Immature natural killer cell (primary cell): ENCODE measurements around the gene OTUD3. TPM values are rescaled to one million over a fixed set of nuclear protein-coding genes. Genes with fewer than 3 reads are reported as not detected.
"Not testable (repeated sequence)": the region's sequence is repeated elsewhere in the genome, so short reads cannot be mapped to it uniquely, and the experiment has no call there.

Experiments
- DNase-seq, 3 donors: peaks; one replicate each; pipeline ENCODE4 v3.0.0; 2022; ENCODE audit warnings: mixed read lengths in 1 of 3
- H3K27ac Mint-ChIP-seq, 6 donors: one replicate each; pipeline ENCODE4 v1.8.0; 2020; ENCODE audit warnings: mixed read lengths in 6 of 6, mild to moderate bottlenecking in 5 of 6, inconsistent platforms in 4 of 6, moderate library complexity in 3 of 6
- H3K27me3 Mint-ChIP-seq, 3 donors: one replicate each; pipeline ENCODE4 v1.8.0; 2020 to 2021; ENCODE audit warnings: low read depth in 3 of 3, mild to moderate bottlenecking in 3 of 3, mixed read lengths in 3 of 3, moderate library complexity in 3 of 3, inconsistent platforms in 1 of 3
- H3K36me3 Mint-ChIP-seq, 3 donors: one replicate each; pipeline ENCODE4 v1.8.0; 2020; ENCODE audit warnings: mixed read lengths in 3 of 3, inconsistent platforms in 2 of 3, mild to moderate bottlenecking in 2 of 3
- H3K4me1 Mint-ChIP-seq, 2 donors: one replicate each; pipeline ENCODE4 v1.8.0; 2020; ENCODE audit warnings: inconsistent platforms in 2 of 2, mild to moderate bottlenecking in 2 of 2, mixed read lengths in 2 of 2, moderate library complexity in 1 of 2
- H3K4me3 Mint-ChIP-seq, 5 donors: one replicate each; pipeline ENCODE4 v1.8.0; 2020; ENCODE audit warnings: mild to moderate bottlenecking in 5 of 5, mixed read lengths in 5 of 5, inconsistent platforms in 3 of 5, moderate library complexity in 3 of 5
- H3K9me3 Mint-ChIP-seq, 6 donors: one replicate each; pipeline ENCODE4 v1.8.0; 2020; ENCODE audit warnings: mild to moderate bottlenecking in 6 of 6, mixed read lengths in 6 of 6, inconsistent platforms in 4 of 6, moderate library complexity in 3 of 6
- polyA plus RNA-seq, 3 donors: library from polyadenylated mRNA; unstranded; fragments of 300-500 nt; fragmentation: Illumina TruSeq; gene quantifications; one replicate each; pipeline ENCODE4 v1.2.3, GENCODE V29; 2021

Gene OTUD3, protein sequence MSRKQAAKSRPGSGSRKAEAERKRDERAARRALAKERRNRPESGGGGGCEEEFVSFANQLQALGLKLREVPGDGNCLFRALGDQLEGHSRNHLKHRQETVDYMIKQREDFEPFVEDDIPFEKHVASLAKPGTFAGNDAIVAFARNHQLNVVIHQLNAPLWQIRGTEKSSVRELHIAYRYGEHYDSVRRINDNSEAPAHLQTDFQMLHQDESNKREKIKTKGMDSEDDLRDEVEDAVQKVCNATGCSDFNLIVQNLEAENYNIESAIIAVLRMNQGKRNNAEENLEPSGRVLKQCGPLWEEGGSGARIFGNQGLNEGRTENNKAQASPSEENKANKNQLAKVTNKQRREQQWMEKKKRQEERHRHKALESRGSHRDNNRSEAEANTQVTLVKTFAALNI
- 1 to 10 TPM in 1 of 3 donors, under 1 TPM in 2; 0.09 to 1.7 (median 0.38) TPM for polyA plus RNA-seq

GRCh38 chr1:19882111-19883071 is at the start of gene OTUD3:
OTUD3 (plus strand) TSS chr1:19882395; CDS start chr1:19882514, 119 bp downstream.
- H3K27me3 Mint-ChIP-seq, result peaks cover 7 to 9% (median 8%) of the 10 kb centered on the region in 3 donors
- H3K27ac Mint-ChIP-seq, result peak within 1 kb of the TSS; percentile 58 to 85 (median 72)
- H3K9me3 Mint-ChIP-seq, result no peaks in the 10 kb centered on the region
- H3K4me1 Mint-ChIP-seq, result peaks cover 26 to 43% of the 10 kb centered on the region in 2 donors
- H3K4me3 Mint-ChIP-seq, result peak within 1 kb of the TSS; percentile 36 to 87 (median 82)
- peak; percentile 97 for DNase-seq
- no peaks in the 10 kb centered on the region for H3K36me3 Mint-ChIP-seq

- no peak overlapping the region for H3K27ac Mint-ChIP-seq
- no peaks in the 10 kb centered on the region for H3K9me3 Mint-ChIP-seq
- H3K4me3 Mint-ChIP-seq, result no peak overlapping the region
- no peaks in the 10 kb centered on the region for H3K36me3 Mint-ChIP-seq
- peaks cover 4 to 25% (median 16%) of the 10 kb centered on the region in 3 donors for H3K27me3 Mint-ChIP-seq
- DNase-seq, result no peak
- H3K4me1 Mint-ChIP-seq, result no peaks in the 10 kb centered on the region
Observed at GRCh38 chr1:19835578-19835977, 46.6 kb upstream of the OTUD3 start.

GRCh38 chr1:19837866-19838265 is 44.3 kb upstream of the OTUD3 start:
- Mint-ChIP-seq H3K4me1 (no peaks in the 10 kb centered on the region), H3K9me3 (no peaks in the 10 kb centered on the region), H3K27ac (no peak overlapping the region), H3K36me3 (no peaks in the 10 kb centered on the region), H3K27me3 (peaks cover 2 to 14% (median 12%) of the 10 kb centered on the region in 3 donors), H3K4me3 (no peak overlapping the region)
- no peak for DNase-seq

DNA sequence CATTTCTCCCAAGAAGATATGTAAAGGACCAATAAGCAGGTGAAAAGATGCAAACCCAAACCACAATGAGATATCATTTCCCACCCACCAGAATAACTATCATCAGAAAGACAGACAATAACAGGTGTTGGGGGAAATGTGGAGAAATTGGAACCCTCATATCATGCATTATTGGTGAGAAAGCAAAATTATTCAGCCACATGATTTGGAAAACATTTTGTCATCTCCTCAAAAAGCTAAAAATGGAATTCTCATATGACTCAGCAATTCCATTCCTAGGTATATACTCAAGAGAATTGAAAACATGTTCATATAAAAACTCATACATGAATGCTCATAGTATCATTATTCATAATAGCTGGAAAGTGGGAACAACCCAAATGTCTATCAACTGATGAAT is 42.0 kb upstream of the OTUD3 start:
- DNase-seq, result no peak
- H3K4me1 Mint-ChIP-seq, result no peaks in the 10 kb centered on the region
- H3K4me3 Mint-ChIP-seq, result no peak overlapping the region
- H3K9me3 Mint-ChIP-seq, result no peaks in the 10 kb centered on the region
- H3K36me3 Mint-ChIP-seq, result no peaks in the 10 kb centered on the region
- no peak overlapping the region for H3K27ac Mint-ChIP-seq
- peaks cover 8 to 16% (median 14%) of the 10 kb centered on the region in 3 donors for H3K27me3 Mint-ChIP-seq

DNA sequence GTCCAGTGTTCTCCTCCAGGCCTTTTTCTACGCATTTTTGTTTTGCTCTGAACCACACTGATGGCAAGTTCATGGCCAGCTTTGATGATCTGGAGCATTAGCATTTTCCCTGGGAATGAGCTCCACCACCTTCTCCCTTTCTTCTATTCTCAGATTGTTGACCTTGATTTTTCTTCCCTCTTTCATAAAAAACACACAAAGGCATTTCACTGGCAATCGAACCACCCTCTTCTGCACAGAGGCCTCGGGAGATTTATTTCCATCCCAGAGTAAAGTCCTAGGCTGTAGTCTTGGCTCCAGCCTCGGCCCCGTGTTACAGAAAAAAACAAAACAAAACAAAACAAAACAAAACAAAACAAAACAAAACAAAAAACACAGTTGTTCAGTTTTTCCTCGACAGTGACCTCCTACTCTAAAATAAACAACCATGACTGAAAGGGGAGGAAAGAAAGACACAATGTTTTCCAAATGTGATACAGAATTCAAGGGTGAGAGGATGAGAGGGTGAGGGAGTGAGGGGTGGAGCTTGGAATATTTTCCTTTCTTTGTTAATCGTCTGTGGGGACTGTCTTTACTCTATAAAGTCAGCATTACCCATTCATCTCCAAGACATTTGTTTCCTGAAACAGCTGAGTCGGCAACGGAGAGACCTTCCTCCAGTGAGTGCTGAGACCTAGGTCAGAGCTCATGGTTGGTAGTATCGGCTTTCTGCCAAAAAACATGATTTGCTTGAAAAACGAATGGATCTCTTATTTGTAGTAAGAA is 37.3 kb upstream of the OTUD3 start:
- Mint-ChIP-seq H3K36me3 (no peaks in the 10 kb centered on the region), H3K27me3 (peaks cover 7 to 19% (median 9%) of the 10 kb centered on the region in 3 donors), H3K4me1 (no peaks in the 10 kb centered on the region), H3K27ac (no peak overlapping the region), H3K4me3 (no peak overlapping the region), H3K9me3 (no peaks in the 10 kb centered on the region)
- DNase-seq, result no peak

DNA sequence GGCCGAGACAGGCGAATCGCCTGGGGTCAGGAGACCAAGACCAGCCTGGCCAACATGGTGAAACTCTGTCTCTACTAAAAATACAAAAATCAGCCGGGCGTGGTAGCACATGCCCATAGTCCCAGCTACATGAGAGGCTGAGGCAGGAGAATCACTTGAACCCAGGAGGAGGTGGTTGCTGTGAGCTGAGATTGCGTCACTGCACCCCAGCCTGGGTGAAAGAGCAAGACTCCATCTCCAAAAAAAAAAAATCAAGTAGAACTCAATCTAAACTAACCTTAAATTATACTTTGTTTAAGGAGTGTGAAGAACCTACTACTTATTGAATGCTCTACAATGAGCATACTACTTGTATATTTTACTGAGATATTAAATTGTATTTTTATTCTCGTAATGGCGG is 36.6 kb upstream of the OTUD3 start:
- H3K36me3 Mint-ChIP-seq, result no peaks in the 10 kb centered on the region
- H3K27me3 Mint-ChIP-seq, result peaks cover 7 to 17% (median 9%) of the 10 kb centered on the region in 3 donors
- H3K4me3 Mint-ChIP-seq, result no peak overlapping the region
- DNase-seq, result no peak
- no peak overlapping the region for H3K27ac Mint-ChIP-seq
- H3K4me1 Mint-ChIP-seq, result no peaks in the 10 kb centered on the region
- H3K9me3 Mint-ChIP-seq, result no peaks in the 10 kb centered on the region

DNA sequence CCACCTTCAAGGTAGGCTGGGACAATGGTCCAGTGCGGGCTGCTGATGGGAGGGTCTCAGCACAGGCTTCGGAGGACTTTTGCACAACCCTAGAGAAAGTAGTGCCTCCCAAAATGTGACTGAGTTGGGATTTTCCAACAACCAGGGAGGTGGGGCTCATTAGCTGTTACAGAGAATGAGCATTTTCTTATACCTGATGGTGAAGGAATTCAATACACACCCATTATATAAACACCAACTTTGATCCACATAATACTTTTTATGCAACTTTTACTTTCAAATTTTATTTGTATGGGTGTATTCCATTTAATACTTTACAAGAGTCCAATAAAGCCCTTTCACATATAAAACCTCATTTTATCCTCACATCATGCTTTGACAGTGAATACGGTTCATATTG is 35.9 kb upstream of the OTUD3 start:
- H3K27me3 Mint-ChIP-seq, result peaks cover 7 to 15% (median 9%) of the 10 kb centered on the region in 3 donors
- DNase-seq, result no peak
- H3K9me3 Mint-ChIP-seq, result no peaks in the 10 kb centered on the region
- no peak overlapping the region for H3K27ac Mint-ChIP-seq
- H3K36me3 Mint-ChIP-seq, result no peaks in the 10 kb centered on the region
- H3K4me3 Mint-ChIP-seq, result no peak overlapping the region
- no peaks in the 10 kb centered on the region for H3K4me1 Mint-ChIP-seq

DNA sequence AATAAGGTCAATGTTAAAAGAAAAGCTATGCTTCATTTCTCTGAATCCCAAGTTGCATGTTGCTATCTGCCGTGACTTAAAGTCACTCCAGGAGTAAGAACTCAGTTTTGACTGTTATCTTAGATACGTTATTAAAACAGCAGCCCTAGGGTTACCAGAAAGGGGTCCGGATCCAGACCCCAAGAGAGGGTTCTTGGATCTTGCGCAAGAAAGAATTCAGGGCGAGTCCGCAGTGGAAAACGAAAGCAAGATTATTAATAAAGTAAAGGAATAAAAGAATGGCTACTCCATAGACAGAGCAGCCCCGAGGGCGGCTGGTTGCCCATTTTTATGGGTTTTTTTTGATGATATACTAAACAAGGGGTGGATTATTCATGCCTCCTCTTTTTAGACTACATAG is 34.9 kb upstream of the OTUD3 start:
- not testable (repeated sequence) for DNase-seq, H3K9me3 Mint-ChIP-seq, H3K4me3 Mint-ChIP-seq, H3K4me1 Mint-ChIP-seq, H3K36me3 Mint-ChIP-seq, H3K27ac Mint-ChIP-seq
- H3K27me3 Mint-ChIP-seq, result peaks cover 7 to 13% (median 9%) of the 10 kb centered on the region in 3 donors

GRCh38 chr1:19849307-19849706 is 32.9 kb upstream of the OTUD3 start:
- not testable (repeated sequence) for H3K9me3 Mint-ChIP-seq, H3K4me3 Mint-ChIP-seq, DNase-seq, H3K4me1 Mint-ChIP-seq, H3K36me3 Mint-ChIP-seq, H3K27ac Mint-ChIP-seq
- peaks cover 7 to 15% (median 9%) of the 10 kb centered on the region in 3 donors for H3K27me3 Mint-ChIP-seq

DNA sequence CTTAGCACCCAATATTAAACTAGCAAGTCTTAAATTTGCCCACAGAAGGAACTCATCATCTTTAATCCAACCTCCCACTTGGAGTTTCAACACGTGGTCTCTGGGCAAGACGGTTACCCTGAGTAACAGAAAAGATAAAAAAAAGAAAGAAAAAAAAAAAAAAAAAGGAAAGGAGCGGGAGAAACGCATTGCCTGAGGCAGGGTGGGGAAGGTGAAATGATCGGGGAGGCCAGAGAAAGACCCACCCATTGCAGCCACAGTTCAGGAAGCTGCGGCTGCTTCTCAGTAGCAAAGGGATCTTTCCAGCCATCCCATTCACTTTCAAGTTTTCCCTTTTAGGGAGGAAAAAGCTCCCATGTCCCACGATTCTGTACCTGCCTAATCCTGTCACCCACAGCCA is 32.0 kb upstream of the OTUD3 start:
- no peak overlapping the region for H3K27ac Mint-ChIP-seq
- no peaks in the 10 kb centered on the region for H3K9me3 Mint-ChIP-seq
- H3K4me3 Mint-ChIP-seq, result no peak overlapping the region
- DNase-seq, result no peak
- peaks cover 3 to 16% (median 6%) of the 10 kb centered on the region in 3 donors for H3K27me3 Mint-ChIP-seq
- no peaks in the 10 kb centered on the region for H3K4me1 Mint-ChIP-seq
- no peaks in the 10 kb centered on the region for H3K36me3 Mint-ChIP-seq

GRCh38 chr1:19852036-19852435 is 30.2 kb upstream of the OTUD3 start:
- Mint-ChIP-seq H3K4me3 (no peak overlapping the region), H3K4me1 (no peaks in the 10 kb centered on the region), H3K9me3 (no peaks in the 10 kb centered on the region), H3K36me3 (no peaks in the 10 kb centered on the region), H3K27me3 (peaks cover 0 to 13% (median 3%) of the 10 kb centered on the region in 3 donors), H3K27ac (no peak overlapping the region)
- no peak for DNase-seq

- Mint-ChIP-seq H3K9me3 (no peaks in the 10 kb centered on the region), H3K4me1 (no peaks in the 10 kb centered on the region), H3K36me3 (no peaks in the 10 kb centered on the region), H3K27me3 (peaks cover 3 to 12% (median 5%) of the 10 kb centered on the region in 3 donors), H3K4me3 (no peak overlapping the region), H3K27ac (no peak overlapping the region)
- DNase-seq, result no peak
Observed at GRCh38 chr1:19854866-19855265, 27.3 kb upstream of the OTUD3 start.

GRCh38 chr1:19858893-19859292 is 23.3 kb upstream of the OTUD3 start:
- Mint-ChIP-seq H3K4me3 (no peak overlapping the region), H3K9me3 (peaks cover 0 to 2% (median 0%) of the 10 kb centered on the region in 6 donors), H3K4me1 (no peaks in the 10 kb centered on the region), H3K27ac (no peak overlapping the region), H3K27me3 (peaks cover 3 to 7% (median 7%) of the 10 kb centered on the region in 3 donors), H3K36me3 (no peaks in the 10 kb centered on the region)
- no peak for DNase-seq
